ENCODE results near the gene PICK1. TPM values are rescaled to one million over a fixed set of nuclear protein-coding genes. Genes with fewer than 3 reads are reported as not detected.
"Not testable (repeated sequence)": the region's sequence is repeated elsewhere in the genome, so short reads cannot be mapped to it uniquely, and the experiment has no call there.

PICK1 gene
- total RNA-seq, 4 donors from 2014 or later, result 35.9 to 67.6 (median 51.4) TPM

DNA sequence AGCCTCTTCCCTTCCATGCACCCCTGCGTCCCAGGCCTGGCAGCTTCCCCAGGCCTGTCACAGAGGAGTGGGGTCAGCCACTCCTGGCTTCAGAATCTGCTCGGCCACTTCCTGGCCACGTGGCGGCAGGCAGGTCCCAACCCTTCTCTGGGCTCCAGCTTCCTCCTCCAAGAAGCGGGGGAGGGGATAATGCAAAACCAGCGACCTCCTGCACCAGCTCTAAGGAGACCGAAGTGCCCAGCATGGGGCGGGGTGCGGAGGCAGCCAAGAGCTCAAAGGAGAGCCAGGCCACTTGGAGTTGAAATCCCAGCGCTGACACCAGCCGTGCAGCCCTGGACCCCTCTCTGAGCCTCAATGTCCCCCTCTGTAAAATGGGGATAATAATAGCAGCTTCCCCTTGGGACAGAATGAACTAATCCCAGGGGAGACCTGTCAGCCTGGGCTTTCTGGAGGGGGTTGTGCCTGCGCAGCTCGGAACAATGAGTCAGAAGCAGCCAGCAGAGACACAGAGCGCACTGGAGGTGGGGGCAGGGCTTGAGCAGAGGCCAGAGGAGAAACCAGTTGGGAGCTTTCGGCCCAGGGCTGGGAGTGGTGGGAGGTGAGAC, 22.8 kb upstream of the PICK1 start:
- H3K4me3 ChIP-seq (ENCODE audit: low read depth, poor library complexity, severe bottlenecking), result no peak overlapping the region
- intact Hi-C loops (cut with DNase I; ENCODE audit: low total_unique reads), result no loop called here
- no peak for TF ChIP-seq POLR2A (IDR thresholded peaks at IDR 0.05)
- TF ChIP-seq, protein P1, sequence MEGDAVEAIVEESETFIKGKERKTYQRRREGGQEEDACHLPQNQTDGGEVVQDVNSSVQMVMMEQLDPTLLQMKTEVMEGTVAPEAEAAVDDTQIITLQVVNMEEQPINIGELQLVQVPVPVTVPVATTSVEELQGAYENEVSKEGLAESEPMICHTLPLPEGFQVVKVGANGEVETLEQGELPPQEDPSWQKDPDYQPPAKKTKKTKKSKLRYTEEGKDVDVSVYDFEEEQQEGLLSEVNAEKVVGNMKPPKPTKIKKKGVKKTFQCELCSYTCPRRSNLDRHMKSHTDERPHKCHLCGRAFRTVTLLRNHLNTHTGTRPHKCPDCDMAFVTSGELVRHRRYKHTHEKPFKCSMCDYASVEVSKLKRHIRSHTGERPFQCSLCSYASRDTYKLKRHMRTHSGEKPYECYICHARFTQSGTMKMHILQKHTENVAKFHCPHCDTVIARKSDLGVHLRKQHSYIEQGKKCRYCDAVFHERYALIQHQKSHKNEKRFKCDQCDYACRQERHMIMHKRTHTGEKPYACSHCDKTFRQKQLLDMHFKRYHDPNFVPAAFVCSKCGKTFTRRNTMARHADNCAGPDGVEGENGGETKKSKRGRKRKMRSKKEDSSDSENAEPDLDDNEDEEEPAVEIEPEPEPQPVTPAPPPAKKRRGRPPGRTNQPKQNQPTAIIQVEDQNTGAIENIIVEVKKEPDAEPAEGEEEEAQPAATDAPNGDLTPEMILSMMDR (IDR thresholded peaks at IDR 0.05), result no peak
- 50 to 51% methylated on average over 15 of the region's 15 CpGs for WGBS, 2 donors
- no peak for DNase-seq (ENCODE audit: low spot score in 2 of 2)

DNA sequence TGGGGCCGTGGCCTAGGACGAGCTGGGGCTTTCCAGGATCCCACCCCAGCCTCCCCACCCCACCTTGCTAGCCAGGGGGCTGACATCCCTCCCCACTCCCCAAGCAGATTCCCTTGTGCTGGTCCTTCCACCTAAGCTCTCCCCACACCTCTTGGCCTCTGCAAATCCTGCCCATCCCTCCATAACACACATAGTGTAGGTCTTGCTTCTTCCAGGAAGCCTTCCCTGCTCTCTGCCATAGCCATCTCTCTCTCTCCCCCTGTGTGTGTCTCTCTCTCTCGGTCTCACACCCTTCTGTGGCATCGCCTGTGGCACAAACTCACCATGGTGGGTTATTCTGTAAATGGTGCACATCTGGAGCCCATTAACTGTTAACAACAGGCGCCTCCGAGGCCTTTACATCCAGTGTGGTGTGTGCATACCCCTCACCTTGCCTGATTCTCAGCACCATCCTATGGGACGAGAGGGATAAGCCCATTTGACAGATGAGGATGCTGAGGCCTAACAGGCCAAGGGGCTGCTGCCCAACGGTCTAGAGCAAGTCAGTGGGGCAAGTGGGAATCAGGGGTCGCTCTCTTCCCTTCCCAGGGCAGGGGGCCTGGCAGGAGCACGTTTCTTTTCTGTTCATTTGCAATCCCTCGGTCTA, 22.2 kb upstream of the PICK1 start:
- 76 to 78% methylated on average over 11 of the region's 11 CpGs for WGBS, 2 donors
- TF ChIP-seq POLR2A (IDR thresholded peaks at IDR 0.05), result no peak
- TF ChIP-seq, protein P1 (IDR thresholded peaks at IDR 0.05), result no peak
- H3K4me3 ChIP-seq (ENCODE audit: low read depth, poor library complexity, severe bottlenecking), result no peak overlapping the region
- intact Hi-C loops (cut with DNase I; ENCODE audit: low total_unique reads), result no loop called here
- DNase-seq (ENCODE audit: low spot score in 2 of 2), result no peak

- intact Hi-C loops (cut with DNase I; ENCODE audit: low total_unique reads), result no loop called here
- H3K4me3 ChIP-seq (ENCODE audit: low read depth, poor library complexity, severe bottlenecking), result no peak overlapping the region
- WGBS, 2 donors, result 85 to 92% methylated on average over 9 of the region's 9 CpGs
- no peak for TF ChIP-seq POLR2A (IDR thresholded peaks at IDR 0.05)
- TF ChIP-seq, protein P1 (IDR thresholded peaks at IDR 0.05), result no peak
- DNase-seq (ENCODE audit: low spot score in 2 of 2), result no peak
Measured at GRCh38 chr22:38035530-38035885, 21.7 kb upstream of the PICK1 start.

GRCh38 chr22:38036392-38037062, 20.7 kb upstream of the PICK1 start:
- intact Hi-C loops (cut with DNase I; ENCODE audit: low total_unique reads), result no loop called here
- no peak for DNase-seq (ENCODE audit: low spot score in 2 of 2)
- no peak for TF ChIP-seq POLR2A (IDR thresholded peaks at IDR 0.05)
- TF ChIP-seq, protein P1 (IDR thresholded peaks at IDR 0.05), result no peak
- 72 to 82% methylated on average over 10 of the region's 10 CpGs for WGBS, 2 donors
- H3K4me3 ChIP-seq (ENCODE audit: low read depth, poor library complexity, severe bottlenecking), result no peak overlapping the region

GRCh38 chr22:38037367-38038150, 19.6 kb upstream of the PICK1 start:
- WGBS, 2 donors, result 81 to 84% methylated on average over 13 of the region's 13 CpGs
- H3K4me3 ChIP-seq (ENCODE audit: low read depth, poor library complexity, severe bottlenecking); DNase-seq (ENCODE audit: low spot score in 2 of 2); intact Hi-C loops (cut with DNase I; ENCODE audit: low total_unique reads): not testable (repeated sequence)

DNA sequence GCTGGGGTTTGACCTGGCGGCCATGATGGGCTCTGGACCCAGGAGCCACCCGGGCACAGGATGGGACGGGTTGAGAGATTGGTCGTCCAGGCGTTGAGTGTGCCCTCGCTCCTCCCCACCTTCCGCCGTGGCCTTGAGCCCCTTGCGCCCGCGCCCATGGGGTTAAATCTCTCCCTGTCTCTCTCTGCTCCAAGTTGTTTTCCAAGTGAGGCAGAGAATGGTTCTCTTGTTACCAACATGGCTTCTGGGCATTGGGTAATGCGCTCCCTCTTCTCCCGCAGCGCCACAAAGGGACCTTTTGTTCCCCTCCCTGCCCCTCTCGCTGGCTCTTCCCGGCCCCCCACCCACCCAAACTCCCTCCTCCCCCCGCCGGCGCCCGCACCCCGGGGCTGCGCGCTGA, 18.8 kb upstream of the PICK1 start:
- H3K4me3 ChIP-seq (ENCODE audit: low read depth, poor library complexity, severe bottlenecking), result no peak overlapping the region
- WGBS, 2 donors, result 86 to 88% methylated on average over 23 of the region's 23 CpGs
- intact Hi-C loops (cut with DNase I; ENCODE audit: low total_unique reads), result no loop called here
- DNase-seq (ENCODE audit: low spot score in 2 of 2), result no peak
- no peak for TF ChIP-seq POLR2A (IDR thresholded peaks at IDR 0.05)
- TF ChIP-seq, protein P1 (IDR thresholded peaks at IDR 0.05), result no peak
